ENCODE results near the gene DHRS7B.

The DHRS7B gene

DNA sequence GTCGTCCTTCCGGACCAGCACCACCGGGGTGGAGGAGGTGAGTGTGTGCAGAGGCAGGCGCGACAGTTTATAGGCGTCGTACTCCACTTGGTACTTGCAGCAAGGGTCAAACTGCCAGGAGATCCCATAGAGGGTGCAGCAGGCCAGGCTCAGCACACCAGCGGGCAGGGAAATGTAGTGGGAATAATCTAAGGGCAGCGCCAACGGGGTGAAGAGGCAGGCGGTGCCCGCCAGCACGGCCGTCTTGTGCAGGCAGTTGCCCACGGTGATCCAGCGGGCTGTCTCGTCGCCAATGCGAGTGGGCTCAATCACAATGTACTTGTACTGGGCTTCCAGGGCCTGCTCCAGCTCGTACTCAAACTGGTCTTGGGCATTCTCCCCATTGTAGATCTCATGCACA, 71.6 kb downstream of the DHRS7B start:
- no peak overlapping the region for H3K27ac ChIP-seq
- H3K4me3 ChIP-seq = no peak overlapping the region

GRCh38 chr17:21199311-21199710, 72.5 kb downstream of the DHRS7B start:
- H3K27ac ChIP-seq = peak overlapping the region in 1 of 21 experiments; percentile 30
- no peak overlapping the region for H3K4me3 ChIP-seq

DNA sequence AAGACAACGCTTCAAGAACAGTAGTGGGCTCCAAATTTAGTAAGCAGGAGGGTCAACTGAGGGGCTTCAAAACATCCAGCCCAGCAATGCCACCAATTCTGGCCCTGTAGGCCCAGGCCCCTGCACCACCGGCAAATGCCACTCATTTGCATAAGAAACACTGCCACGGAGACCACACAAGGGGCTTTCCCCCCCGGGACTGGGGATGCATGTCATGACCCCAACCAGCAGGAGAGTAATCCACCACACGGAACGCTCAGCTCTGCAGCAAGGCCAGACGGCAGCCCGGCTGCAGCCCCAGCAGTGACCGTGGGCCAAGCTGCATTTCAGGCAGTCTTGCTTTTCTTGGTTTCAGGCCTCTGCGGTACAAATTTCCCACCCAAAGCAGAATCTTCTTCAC, 73.1 kb downstream of the DHRS7B start:
- H3K4me3 ChIP-seq = no peak overlapping the region
- H3K27ac ChIP-seq = peak overlapping the region in 1 of 21 experiments; percentile 30

DNA sequence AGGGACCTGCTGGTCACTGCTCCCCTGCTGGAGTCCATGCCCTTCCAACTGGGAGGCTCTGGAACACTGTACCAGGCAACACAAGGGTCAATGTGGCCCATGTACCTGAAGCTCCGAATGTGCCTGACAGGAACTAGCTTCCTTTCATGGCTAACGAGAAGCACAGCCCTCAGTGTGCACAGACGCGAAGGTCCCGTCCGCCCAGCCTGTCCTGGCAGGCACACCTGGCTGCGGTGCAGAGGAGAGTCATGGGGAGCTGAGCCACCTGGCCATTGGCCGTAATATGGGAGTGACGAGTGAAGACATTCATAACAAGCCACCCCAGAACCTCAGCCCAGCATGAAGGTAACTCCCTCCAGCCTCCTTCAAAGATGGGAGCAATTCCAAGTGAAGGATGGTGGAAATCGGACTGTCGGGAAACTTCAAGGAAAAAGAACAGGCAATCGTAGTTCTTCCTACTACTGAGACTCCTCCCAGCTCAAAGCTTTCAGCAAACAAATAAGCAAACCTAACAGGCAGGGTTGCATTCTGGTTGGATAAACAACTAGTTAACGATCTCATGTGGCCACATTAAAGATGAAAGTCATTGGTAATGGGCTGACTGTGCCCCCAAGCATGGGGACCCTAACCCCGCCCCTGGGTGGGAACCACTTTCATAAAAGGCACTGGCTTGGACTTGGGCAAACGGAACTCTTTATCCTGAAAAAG, 74.0 kb downstream of the DHRS7B start:
- Histone ChIP-seq H3K27ac (peak overlapping the region in 4 of 21 experiments; percentile 2 to 56 (median 32)), H3K4me3 (no peak overlapping the region)

GRCh38 chr17:21201298-21201595, 74.5 kb downstream of the DHRS7B start:
- H3K27ac ChIP-seq = peak overlapping the region in 5 of 21 experiments; percentile 2 to 72 (median 33)
- no peak overlapping the region for H3K4me3 ChIP-seq

DNA sequence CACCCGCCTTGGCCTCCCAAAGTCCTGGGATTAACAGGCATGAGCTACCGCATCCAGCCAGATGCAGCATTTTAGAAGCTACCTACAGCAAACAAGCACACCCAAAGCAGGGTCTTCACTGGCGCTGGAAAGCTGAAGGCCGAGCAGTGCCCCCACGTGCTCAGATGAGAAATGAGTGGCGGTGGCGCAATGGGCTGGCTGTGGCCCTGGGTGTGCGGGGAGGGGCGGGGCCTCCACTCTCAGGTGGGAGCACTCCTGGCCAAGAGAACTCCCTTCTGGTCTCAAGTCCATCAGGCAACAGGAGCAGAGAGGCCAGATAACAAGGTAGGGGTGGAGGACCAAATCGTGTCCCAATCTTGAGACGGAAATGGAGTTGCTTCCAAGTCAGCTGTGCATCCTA, 75.1 kb downstream of the DHRS7B start:
- Histone ChIP-seq H3K27ac (peak overlapping the region in 4 of 21 experiments; percentile 11 to 72 (median 44)), H3K4me3 (no peak overlapping the region)

DNA sequence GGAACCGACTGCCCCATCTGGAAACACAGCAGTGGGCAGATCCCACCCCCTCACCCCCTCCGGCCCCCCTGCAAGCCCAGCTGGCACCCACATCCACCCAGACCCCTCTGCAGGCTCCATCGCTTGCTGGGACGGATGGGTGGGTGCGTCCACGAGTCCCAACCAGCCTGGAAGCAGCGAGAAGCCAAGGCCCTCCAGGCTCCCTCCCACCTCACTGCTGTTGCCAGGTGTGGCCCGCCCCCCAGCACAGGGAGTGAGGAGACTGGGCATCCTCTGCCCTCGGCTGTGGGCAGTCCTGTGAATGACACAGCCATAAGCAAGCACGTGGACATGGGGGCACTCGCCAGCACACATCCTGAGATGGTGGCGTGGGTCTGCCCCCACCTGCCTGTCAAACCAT, 75.7 kb downstream of the DHRS7B start:
- H3K4me3 ChIP-seq = no peak overlapping the region
- H3K27ac ChIP-seq = peak overlapping the region in 2 of 21 experiments; percentile 26

DNA sequence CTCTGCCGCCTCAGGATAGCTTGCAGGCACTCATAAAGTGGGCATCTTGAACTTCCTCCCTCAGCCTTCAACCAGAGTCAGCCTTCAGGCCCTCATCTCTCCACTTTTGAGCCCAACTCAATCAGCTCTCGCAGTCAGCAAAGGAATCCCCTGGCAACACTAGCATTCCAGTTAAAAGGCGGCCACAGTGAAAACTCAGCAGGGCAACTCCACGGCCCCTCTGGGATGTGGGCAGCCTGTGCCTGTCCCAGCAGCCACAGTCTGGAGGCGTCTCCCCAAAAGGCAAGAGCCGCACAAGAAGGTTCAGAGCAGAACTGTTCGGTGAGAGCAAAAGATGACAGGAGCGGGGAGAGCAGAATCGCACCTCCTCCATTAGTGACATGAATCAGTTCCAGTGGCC, 78.2 kb downstream of the DHRS7B start:
- H3K27ac ChIP-seq = peak overlapping the region in 1 of 21 experiments; percentile 28
- H3K4me3 ChIP-seq = no peak overlapping the region

- H3K4me3 ChIP-seq = no peak overlapping the region
- H3K27ac ChIP-seq = peak overlapping the region in 6 of 21 experiments; percentile 1 to 72 (median 22)
Observed at GRCh38 chr17:21208352-21208751, 81.6 kb downstream of the DHRS7B start.

GRCh38 chr17:21209511-21210175, 82.9 kb downstream of the DHRS7B start:
- Histone ChIP-seq H3K27ac (peak overlapping the region in 10 of 21 experiments; percentile 1 to 72 (median 32)), H3K4me3 (no peak overlapping the region)

- Histone ChIP-seq H3K27ac (peak overlapping the region in 5 of 21 experiments; percentile 8 to 72 (median 35)), H3K4me3 (no peak overlapping the region)
Observed at GRCh38 chr17:21210411-21211076, 83.8 kb downstream of the DHRS7B start.

DNA sequence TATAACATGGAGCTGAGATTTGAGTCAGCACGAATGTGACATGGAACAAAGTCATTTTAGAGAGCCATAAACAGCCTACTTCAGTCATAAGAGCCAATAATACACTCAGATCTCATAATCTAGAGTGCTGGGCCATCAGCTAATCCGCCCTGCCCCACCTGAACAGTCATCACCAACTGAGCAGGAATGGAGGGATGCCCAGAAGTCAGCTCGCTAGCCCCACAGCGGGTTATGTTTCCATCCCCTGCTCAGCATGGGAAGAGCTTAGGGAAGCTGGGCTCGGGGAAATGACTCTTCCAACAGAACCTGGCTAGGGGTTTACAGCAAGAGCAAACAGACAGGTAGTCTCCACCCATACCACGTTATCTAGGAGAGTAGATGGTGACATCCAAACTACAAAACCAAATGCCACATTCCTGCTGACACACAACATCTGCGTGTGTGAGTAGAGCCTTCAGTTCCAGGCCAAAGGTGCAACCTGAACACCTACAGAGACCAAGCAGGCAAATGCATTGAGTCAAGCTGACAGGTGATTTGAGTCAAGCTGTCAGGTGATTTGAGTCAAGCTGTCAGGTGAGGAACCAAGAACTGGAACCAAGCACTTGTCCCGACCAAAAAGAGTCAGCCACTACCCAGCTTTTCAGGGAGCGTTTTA, 85.2 kb downstream of the DHRS7B start:
- peak overlapping the region in 3 of 21 experiments; percentile 17 to 26 (median 24) for H3K27ac ChIP-seq
- H3K4me3 ChIP-seq = peak overlapping the region in 1 of 7 experiments; percentile 89

GRCh38 chr17:21212826-21213637, 86.3 kb downstream of the DHRS7B start:
- Histone ChIP-seq H3K27ac (peak overlapping the region; percentile 81 to 99 (median 96)), H3K4me3 (peak overlapping the region; percentile 64 to 99 (median 89))

- H3K4me3 ChIP-seq = peak overlapping the region; percentile 64 to 99 (median 89)
- H3K27ac ChIP-seq = peak overlapping the region; percentile 81 to 99 (median 96)
Observed at GRCh38 chr17:21213638-21214014, 86.9 kb downstream of the DHRS7B start.

- Histone ChIP-seq H3K27ac (peak within 1 kb of the TSS; percentile 81 to 99 (median 96)), H3K4me3 (peak within 1 kb of the TSS; percentile 64 to 99 (median 89))
Observed at GRCh38 chr17:21214015-21214776, 87.4 kb downstream of the DHRS7B start, which contains the start of gene TMEM11. Gene TMEM11 (minus strand): TSS chr17:21214161. CDS start chr17:21214152, 9 bp downstream.

GRCh38 chr17:21214777-21215541, 88.2 kb downstream of the DHRS7B start:
- H3K27ac ChIP-seq = peak overlapping the region; percentile 32 to 99 (median 96)

GRCh38 chr17:21215935-21216334, 89.2 kb downstream of the DHRS7B start:
- H3K27ac ChIP-seq = peak overlapping the region in 1 of 21 experiments; percentile 99
- no peak overlapping the region for H3K4me3 ChIP-seq

More at GRCh38 chr17:21214777-21215541, 88.2 kb downstream of the DHRS7B start:
- H3K4me3 ChIP-seq = peak overlapping the region; percentile 64 to 99 (median 89)

DNA sequence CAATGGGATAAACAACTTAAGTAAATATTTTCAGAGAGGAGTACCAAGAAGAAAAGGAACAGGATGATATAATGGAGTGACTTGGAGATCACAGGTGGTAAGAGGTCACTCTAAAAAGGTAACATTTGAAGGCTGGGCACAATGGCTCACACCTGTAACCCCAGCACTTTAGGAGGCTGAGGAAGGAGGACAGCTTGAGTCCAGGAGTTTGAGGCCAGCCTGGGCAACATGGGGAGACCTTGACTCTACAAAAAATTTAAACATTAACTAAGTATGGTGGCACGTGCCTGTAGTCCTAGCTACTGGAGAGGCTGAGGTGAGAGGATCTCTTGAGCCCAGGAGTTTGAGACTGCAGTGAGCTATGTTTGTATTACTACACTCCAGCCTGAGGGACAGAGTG, 90.6 kb downstream of the DHRS7B start:
- Histone ChIP-seq H3K4me3 (no peak overlapping the region), H3K27ac (no peak overlapping the region)

Data from skin epidermis (tissue), 12 donors.